H1 (cell line): Measurements from ENCODE around the gene CCDC73. TPM values are rescaled to one million over a fixed set of nuclear protein-coding genes. Genes with fewer than 3 reads are reported as not detected.

Experiments
- CTCF ChIA-PET: fragments of 300-600 bp; sonication (Branson Sonifier 250); formaldehyde crosslinking; loops from one replicate; lab custom pipeline; 2021; ENCODE audit not compliant: partially characterized antibody; lab: Charles Lee
- POLR2A ChIA-PET: fragments of 300-600 bp; sonication (Branson Sonifier 250); formaldehyde crosslinking; loops from one replicate; lab custom pipeline; 2021; ENCODE audit warnings: inconsistent platforms; ENCODE audit not compliant: partially characterized antibody; lab: Charles Lee
- DNase-seq, 2 experiments: peaks; one replicate each; pipeline versions ENCODE4 v3.0.0 to v3.0.0-alpha.2; 2010 to 2022; ENCODE audit warnings: low spot score in 2 of 2, low read depth in 1 of 2, mixed read lengths in 1 of 2
- FAIRE-seq: peaks from 2 replicates; lab custom pipeline; 2011; peaks lifted over from hg19 to GRCh38; lab: Jason Lieb, UNC
- H2AFZ ChIP-seq: 2 replicates; pipeline ENCODE4 v1.8.1; 2012; ENCODE audit warnings: low read length, inconsistent platforms
- H2AK5ac ChIP-seq: 2 replicates; pipeline ENCODE4 v1.6.1; 2013; ENCODE audit warnings: low read depth, low read length
- H2BK120ac ChIP-seq: replicated peaks from 2 replicates; pipeline ENCODE3; 2013; ENCODE audit warnings: low read depth, low read length, inconsistent platforms
- H2BK12ac ChIP-seq: 2 replicates; pipeline ENCODE4 v1.6.1; 2013; ENCODE audit warnings: low read depth, low read length
- H2BK15ac ChIP-seq: 2 replicates; pipeline ENCODE4 v1.6.1; 2013; ENCODE audit warnings: low read length
- H2BK20ac ChIP-seq: 2 replicates; pipeline ENCODE4 v1.6.1; 2013; ENCODE audit warnings: low read length
- H2BK5ac ChIP-seq: 2 replicates; pipeline ENCODE4 v1.6.1; 2013; ENCODE audit warnings: low read depth, low read length
- H3K14ac ChIP-seq: 2 replicates; pipeline ENCODE4 v1.6.1; 2013; ENCODE audit warnings: inconsistent platforms; ENCODE audit not compliant: insufficient read length
- H3K18ac ChIP-seq: 2 replicates; pipeline ENCODE4 v1.6.1; 2013; ENCODE audit warnings: low read length; ENCODE audit errors: extremely low read depth
- H3K23ac ChIP-seq: 2 replicates; pipeline ENCODE4 v1.6.1; 2013; ENCODE audit warnings: inconsistent platforms; ENCODE audit not compliant: insufficient read length
- H3K23me2 ChIP-seq: 2 replicates; pipeline ENCODE4 v1.6.1; 2013; ENCODE audit warnings: low read depth, low read length
- H3K27ac ChIP-seq: 2 replicates; pipeline ENCODE4 v1.6.1; 2011; ENCODE audit warnings: low read depth, low read length, inconsistent platforms
- H3K27me3 ChIP-seq, 4 experiments: replicated peaks in 1 of 4; 1 replicate in 1 of 4; 2 replicates in 3 of 4; pipeline versions ENCODE4 v1.6.1 to v1.8.1; 2011 to 2013; ENCODE audit warnings: low read length in 3 of 4, mild to moderate bottlenecking in 3 of 4, inconsistent platforms in 2 of 4, mixed read lengths in 2 of 4, moderate library complexity in 1 of 4; ENCODE audit not compliant: control insufficient read depth in 3 of 4, insufficient read depth in 3 of 4; ENCODE audit errors: extremely low read depth in 1 of 4
- H3K36me3 ChIP-seq, 4 experiments: 2 replicates each; pipeline versions ENCODE4 v1.6.1 to v1.8.1; 2011 to 2013; ENCODE audit warnings: mild to moderate bottlenecking in 4 of 4, low read length in 3 of 4, moderate library complexity in 2 of 4, control low read depth in 1 of 4, inconsistent platforms in 1 of 4; ENCODE audit not compliant: insufficient read depth in 4 of 4, control insufficient read depth in 2 of 4
- H3K4ac ChIP-seq: replicated peaks from 2 replicates; pipeline ENCODE3; 2013; ENCODE audit warnings: low read length, low read depth, mixed read lengths, inconsistent platforms; ENCODE audit not compliant: insufficient read length
- H3K4me1 ChIP-seq, 4 experiments: replicated peaks in 1 of 4; 1 replicate in 1 of 4; 2 replicates in 3 of 4; pipeline versions ENCODE4 v1.6.1 to v1.8.1; 2011 to 2013; ENCODE audit warnings: low read length in 3 of 4, inconsistent platforms in 2 of 4, mixed read lengths in 1 of 4; ENCODE audit not compliant: insufficient read depth in 4 of 4, control insufficient read depth in 3 of 4
- H3K4me2 ChIP-seq, 2 experiments: 2 replicates each; pipeline versions ENCODE4 v1.6.1 to v1.8.1; 2011 to 2013; ENCODE audit warnings: low read depth in 2 of 2, low read length in 2 of 2, control low read depth in 1 of 2, inconsistent platforms in 1 of 2, mild to moderate bottlenecking in 1 of 2; ENCODE audit not compliant: insufficient read depth in 1 of 2
- H3K4me3 ChIP-seq, 4 experiments: fragments of 200-600, 300-600 bp in 1 of 4; sonication (generic), shearing (Covaris generic), sonication (Bioruptor Twin) in 1 of 4; 2 replicates each; pipeline versions ENCODE4 v1.5.1 to v1.8.1; 2011 to 2016; ENCODE audit warnings: low read length in 4 of 4, low read depth in 3 of 4, control low read depth in 2 of 4, inconsistent platforms in 2 of 4, mild to moderate bottlenecking in 2 of 4, mixed read lengths in 1 of 4, moderate library complexity in 1 of 4; ENCODE audit not compliant: insufficient read depth in 2 of 4; ENCODE audit errors: extremely low read depth in 1 of 4
- H3K56ac ChIP-seq: replicated peaks from 2 replicates; pipeline ENCODE3; 2013; ENCODE audit warnings: low read depth, mild to moderate bottlenecking, mixed read lengths, low read length, inconsistent platforms; ENCODE audit not compliant: insufficient read length
- H3K79me1 ChIP-seq: 2 replicates; pipeline ENCODE4 v1.6.1; 2013; ENCODE audit warnings: low read depth, low read length, control low read depth
- H3K79me2 ChIP-seq, 2 experiments: 2 replicates each; pipeline versions ENCODE4 v1.6.1 to v1.8.1; 2012 to 2013; ENCODE audit warnings: low read length in 2 of 2, mild to moderate bottlenecking in 2 of 2, inconsistent platforms in 1 of 2; ENCODE audit not compliant: insufficient read depth in 2 of 2, control insufficient read depth in 1 of 2
- H3K9ac ChIP-seq, 4 experiments: replicated peaks in 1 of 4; 1 replicate in 1 of 4; 2 replicates in 3 of 4; pipeline versions ENCODE4 v1.6.1 to v1.8.1; 2011 to 2013; ENCODE audit warnings: low read depth in 3 of 4, low read length in 3 of 4, control low read depth in 2 of 4, mild to moderate bottlenecking in 2 of 4, moderate library complexity in 2 of 4, inconsistent platforms in 1 of 4; ENCODE audit errors: extremely low read depth in 1 of 4
- H3K9me3 ChIP-seq, 2 experiments: 2 replicates each; pipeline versions ENCODE4 v1.6.1 to v1.8.1; 2012 to 2013; ENCODE audit warnings: mild to moderate bottlenecking in 2 of 2, moderate library complexity in 2 of 2, control low read depth in 1 of 2, inconsistent platforms in 1 of 2, low read depth in 1 of 2, low read length in 1 of 2, mixed read lengths in 1 of 2; ENCODE audit not compliant: insufficient read depth in 2 of 2
- H4K20me1 ChIP-seq, 2 experiments: replicated peaks in 1 of 2; 2 replicates each; pipeline versions ENCODE3 to v1.8.1; 2011 to 2013; ENCODE audit warnings: inconsistent platforms in 2 of 2, low read length in 2 of 2, mild to moderate bottlenecking in 1 of 2; ENCODE audit not compliant: insufficient read depth in 2 of 2, control insufficient read depth in 1 of 2
- H4K5ac ChIP-seq: 2 replicates; pipeline ENCODE4 v1.6.1; 2013; ENCODE audit warnings: low read length, low read depth, mixed read lengths, inconsistent platforms; ENCODE audit not compliant: insufficient read length
- H4K8ac ChIP-seq: 2 replicates; pipeline ENCODE4 v1.8.0; 2013; ENCODE audit warnings: mild to moderate bottlenecking, moderate library complexity, low read length, inconsistent platforms; ENCODE audit not compliant: insufficient read depth; ENCODE audit errors: extremely low read depth
- H4K91ac ChIP-seq: replicated peaks from 2 replicates; pipeline ENCODE3; 2013; ENCODE audit warnings: low read length, mixed read lengths, inconsistent platforms; ENCODE audit not compliant: insufficient read length
- CREB1 ChIP-seq: IDR thresholded peaks from 2 replicates; pipeline ENCODE4 v1.6.1; 2012; ENCODE audit warnings: inconsistent platforms
- PHF8 ChIP-seq: fragments of 200-600 bp; sonication (generic); conservative IDR thresholded peaks from 2 replicates; pipeline ENCODE4 v1.7.1; 2012; ENCODE audit warnings: low read depth, mild to moderate bottlenecking, inconsistent platforms, low read length, moderate library complexity
- SP2 ChIP-seq: IDR thresholded peaks from 2 replicates; pipeline ENCODE4 v1.6.1; 2012; ENCODE audit warnings: mild to moderate bottlenecking, low read length, inconsistent platforms
- WGBS, 2 experiments: shearing (Covaris generic) in 1 of 2; methylation state at CpG; one replicate each; pipeline versions ENCODE4 v1.1.6 to v1.1.7; 2013 to 2015; ENCODE audit warnings: low lambda C conversion rate in 2 of 2, mixed read lengths in 2 of 2, inconsistent platforms in 1 of 2, low coverage in 1 of 2, missing lambda C conversion rate in 1 of 2; ENCODE audit not compliant: insufficient replicate concordance in 2 of 2, insufficient coverage in 1 of 2, insufficient read length in 1 of 2; ENCODE audit errors: extremely low coverage in 1 of 2, missing lambda C conversion rate in 1 of 2; 5-methylcytosine and 5-hydroxymethylcytosine counted together
- polyA plus RNA-seq, 7 experiments: library from polyadenylated mRNA; depleted of rRNA in 3 of 7; stranded (reverse) in 5 of 7; unstranded in 2 of 7; fragments of >200 nt in 5 of 7; fragments of 200-250 nt in 2 of 7; gene quantifications; 1 replicate in 5 of 7; 2 replicates in 1 of 7; 4 replicates in 1 of 7; pipeline versions ENCODE4 v1.2.1 to v1.2.3, GENCODE V29; 2011 to 2013; ENCODE audit warnings: missing spikeins in 2 of 7, mixed read lengths in 2 of 7
- total RNA-seq: library from RNA; stranded (reverse); fragmentation: NEBNext Ultra II Directional; extraction: Animal tissue kit (Norgen Biotek cat#: 25700); gene quantifications from 2 replicates; pipeline ENCODE4 v1.2.1, GENCODE V29; 2021

Gene CCDC73
- total and polyA plus RNA-seq, 2 of the 8 experiments (the other 6 are each of a cell fraction or from before 2014, with no cell fraction given) = not detected

GRCh38 chr11:32573228-32573627 is 221.2 kb downstream of the CCDC73 start:
- H3K4me1 ChIP-seq = peaks cover 0 to 7% (median 4%) of the 10 kb centered on the region in 4 experiments; a peak in 5 of 7 replicates
- no peak overlapping the region for H4K5ac ChIP-seq
- FAIRE-seq = no peak
- no peaks in the 10 kb centered on the region for H3K79me1 ChIP-seq
- H3K27me3 ChIP-seq = peaks cover 0 to 5% (median 3%) of the 10 kb centered on the region in 4 experiments; a peak in 3 of 7 replicates
- H3K9me3 ChIP-seq = no peaks in the 10 kb centered on the region
- H3K23me2 ChIP-seq = 0 out of 2 replicates have a peak, but pooled peaks cover 2% of the 10 kb centered on the region
- no peak overlapping the region for H4K8ac ChIP-seq
- H4K91ac ChIP-seq = no peak overlapping the region
- H2AFZ ChIP-seq = no peak overlapping the region
- H2BK120ac ChIP-seq = peak overlapping the region; percentile 48
- CTCF ChIA-PET = interaction anchor here (0.6 to 2.1 kb wide), 4 partner anchors 11 to 352 kb away, joined by 3 to 5 read pairs (median 3); no protein-coding TSS in a partner anchor
- no peak overlapping the region for H3K4me2 ChIP-seq
- no peak overlapping the region for H2BK15ac ChIP-seq
- TF ChIP-seq PHF8 (no peak), SP2 (no peak), CREB1 (no peak)
- no peak overlapping the region for H3K18ac ChIP-seq
- H3K36me3 ChIP-seq = no peaks in the 10 kb centered on the region
- H3K4me3 ChIP-seq = no peak overlapping the region
- no peak overlapping the region for H2BK20ac ChIP-seq
- no peak overlapping the region for H3K23ac ChIP-seq
- POLR2A ChIA-PET = interaction anchor here (0.6 to 0.9 kb wide), 2 partner anchors 10 to 87 kb away, joined by 3 to 4 read pairs; partner anchors contain the start of gene EIF3M
- no peak for DNase-seq
- no peak overlapping the region for H3K14ac ChIP-seq
- H3K4ac ChIP-seq = no peak overlapping the region
- H3K9ac ChIP-seq = no peak overlapping the region
- no peak overlapping the region for H2AK5ac ChIP-seq
- peak overlapping the region; percentile 75; the same call in 1 of the 2 replicates for H2BK12ac ChIP-seq
- WGBS, 2 experiments = 83% methylated on average over 4 of the region's 4 CpGs; no CpG with 5 or more reads in 1 of the 2 experiments
- no peak overlapping the region for H3K27ac ChIP-seq
- no peak overlapping the region for H3K56ac ChIP-seq
- no peak overlapping the region for H2BK5ac ChIP-seq
- no peaks in the 10 kb centered on the region for H4K20me1 ChIP-seq
- H3K79me2 ChIP-seq = no peaks in the 10 kb centered on the region
